OCI-LY7 (cell line): Measurements from ENCODE around the gene ZCCHC8.

ENCODE experiments used
- EZH2phosphoT487 ChIP-seq: fragments of 200-600 bp; sonication (generic); IDR thresholded peaks from 2 replicates; pipeline ENCODE4 v1.6.1; 2018; ENCODE audit warnings: low read depth, borderline replicate concordance, mild to moderate bottlenecking, mixed run types, antibody characterized with exemption, low read length, moderate library complexity, mixed read lengths
- TF ChIP-seq, protein P1 (sequence below): fragments of 200-600 bp; sonication (generic); conservative IDR thresholded peaks from 2 replicates; pipeline ENCODE4 v1.5.1; 2014; ENCODE audit warnings: mild to moderate bottlenecking, antibody characterized with exemption, low read length, moderate library complexity, mixed read lengths

DNA sequence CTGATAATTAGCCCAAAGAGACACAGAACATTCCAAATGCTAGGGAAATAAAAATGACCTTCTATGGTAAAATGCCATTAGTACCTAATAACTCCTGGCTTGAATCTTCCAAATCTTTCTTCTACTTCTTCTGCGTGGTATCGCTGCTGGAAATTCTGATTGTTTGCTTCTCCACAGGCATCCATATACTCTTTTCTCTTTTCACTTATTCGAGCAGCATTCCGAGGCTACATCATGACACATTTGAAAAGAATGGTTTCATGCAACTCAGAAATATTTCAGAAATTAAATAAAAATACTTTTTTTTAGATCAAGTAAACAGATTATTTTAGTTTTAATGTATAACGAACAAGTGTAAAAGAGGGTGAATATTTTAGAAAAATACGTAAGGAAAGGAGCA is 18.9 kb downstream of the ZCCHC8 start:
- TF ChIP-seq, protein P1, sequence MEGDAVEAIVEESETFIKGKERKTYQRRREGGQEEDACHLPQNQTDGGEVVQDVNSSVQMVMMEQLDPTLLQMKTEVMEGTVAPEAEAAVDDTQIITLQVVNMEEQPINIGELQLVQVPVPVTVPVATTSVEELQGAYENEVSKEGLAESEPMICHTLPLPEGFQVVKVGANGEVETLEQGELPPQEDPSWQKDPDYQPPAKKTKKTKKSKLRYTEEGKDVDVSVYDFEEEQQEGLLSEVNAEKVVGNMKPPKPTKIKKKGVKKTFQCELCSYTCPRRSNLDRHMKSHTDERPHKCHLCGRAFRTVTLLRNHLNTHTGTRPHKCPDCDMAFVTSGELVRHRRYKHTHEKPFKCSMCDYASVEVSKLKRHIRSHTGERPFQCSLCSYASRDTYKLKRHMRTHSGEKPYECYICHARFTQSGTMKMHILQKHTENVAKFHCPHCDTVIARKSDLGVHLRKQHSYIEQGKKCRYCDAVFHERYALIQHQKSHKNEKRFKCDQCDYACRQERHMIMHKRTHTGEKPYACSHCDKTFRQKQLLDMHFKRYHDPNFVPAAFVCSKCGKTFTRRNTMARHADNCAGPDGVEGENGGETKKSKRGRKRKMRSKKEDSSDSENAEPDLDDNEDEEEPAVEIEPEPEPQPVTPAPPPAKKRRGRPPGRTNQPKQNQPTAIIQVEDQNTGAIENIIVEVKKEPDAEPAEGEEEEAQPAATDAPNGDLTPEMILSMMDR, result no peak
- TF ChIP-seq EZH2phosphoT487, result no peak
